Measurements from ENCODE around the gene LYZ. TPM values are rescaled to one million over a fixed set of nuclear protein-coding genes. Genes with fewer than 3 reads are reported as not detected.
A peak's percentile ranks its signal among the peaks of the same experiment; 100 is the strongest.

The LYZ gene
- total and polyA plus RNA-seq, 9 of the 15 experiments (the other 6 are each of a cell fraction or from before 2014, with no cell fraction given), result 27.2 to 96.3 (median 42.1) TPM

GRCh38 chr12:69359531-69360347, 11.6 kb downstream of the LYZ start, which contains the start of gene YEATS4 (continued):
- TF ChIP-seq E2F1 (CRISPR knock-in tag; IDR thresholded peaks at IDR 0.05) (peak; percentile 99), RCOR1 (IDR thresholded peaks at IDR 0.05; ENCODE audit: borderline replicate concordance in 1 of 2, low read depth in 2 of 2, low read length in 2 of 2) (no peak), ZFPM2 (CRISPR knock-in tag; IDR thresholded peaks at IDR 0.05) (0 out of 2 replicates have a peak, but pooled peaks have one; percentile 53), USF1 (CRISPR knock-in tag; IDR thresholded peaks at IDR 0.05) (no peak), HDAC8 (tag; IDR thresholded peaks at IDR 0.05) (0 out of 2 replicates have a peak, but pooled peaks have one; percentile 44), CTCFL (IDR thresholded peaks at IDR 0.05; ENCODE audit: borderline replicate concordance, insufficient read depth, low read depth, low read length, poor library complexity, severe bottlenecking) (no peak), LCOR (CRISPR knock-in tag; IDR thresholded peaks at IDR 0.05) (peak; percentile 98), MCM2 (IDR thresholded peaks at IDR 0.05; ENCODE audit: low read depth) (no peak), SMARCA5 (IDR thresholded peaks at IDR 0.05) (no peak), NELFE (IDR thresholded peaks at IDR 0.05; ENCODE audit: insufficient read depth, insufficient read length) (no peak), CBX2 (IDR thresholded peaks at IDR 0.05; ENCODE audit: insufficient read depth, low read length, poor library complexity, severe bottlenecking) (no peak), RREB1 (CRISPR knock-in tag; IDR thresholded peaks at IDR 0.05) (no peak), E2F6 (IDR thresholded peaks at IDR 0.05; ENCODE audit: borderline replicate concordance in 1 of 2, extremely low read depth in 1 of 2, insufficient read depth in 1 of 2, insufficient read length in 1 of 2, low read depth in 1 of 2, low read length in 1 of 2, poor library complexity in 1 of 2, severe bottlenecking in 1 of 2) (peak in 1 of 2 experiments; percentile 85)
